AG04450 (cell line): Measurements from ENCODE around the gene TSHZ1. TPM values are rescaled to one million over a fixed set of nuclear protein-coding genes. Genes with fewer than 3 reads are reported as not detected.

Experiments
- CTCF ChIA-PET: fragments of 300-600, 350-600 bp; formaldehyde crosslinking; extraction: SDS; loops from one replicate; lab custom pipeline; 2022; ENCODE audit warnings: antibody characterized with exemption, inconsistent platforms; lab: Charles Lee
- POLR2A ChIA-PET: fragments of 350-600 bp; formaldehyde crosslinking; extraction: SDS; loops from one replicate; lab custom pipeline; 2021; ENCODE audit warnings: antibody characterized with exemption, inconsistent platforms; lab: Yijun Ruan, JAX
- DNase-seq: peaks from one replicate; pipeline ENCODE4 v3.0.0-alpha.2; 2011; ENCODE audit warnings: low read depth, low spot score
- H3K27ac ChIP-seq: one replicate; pipeline ENCODE4 v1.5.1; 2012; ENCODE audit warnings: low read depth, low read length, control low read depth
- H3K27me3 ChIP-seq: one replicate; pipeline ENCODE4 v1.6.0; 2012; ENCODE audit warnings: low read length; ENCODE audit not compliant: control insufficient read depth, insufficient read depth
- H3K4me3 ChIP-seq: 2 replicates; pipeline ENCODE4 v1.5.1; 2011; ENCODE audit warnings: mild to moderate bottlenecking, low read depth, low read length, control low read depth
- H3K9me3 ChIP-seq: 2 replicates; pipeline ENCODE4 v1.5.1; 2012; ENCODE audit warnings: low read length; ENCODE audit not compliant: control insufficient read depth, insufficient read depth
- polyA plus RNA-seq: library from polyadenylated mRNA; depleted of rRNA; stranded (reverse); fragments of >200 nt; gene quantifications from 2 replicates; pipeline ENCODE4 v1.2.3, GENCODE V29; 2011
- TF ChIP-seq, protein P1 (sequence below): IDR thresholded peaks from 2 replicates; pipeline ENCODE4 v1.5.1; 2011; ENCODE audit warnings: low read depth, low read length, control low read depth, inconsistent platforms

TSHZ1 gene
- polyA plus RNA-seq, 1 experiment: 3.9 TPM

- POLR2A ChIA-PET: no interaction called here
Measured at GRCh38 chr18:75214766-75215510, 4.3 kb downstream of the TSHZ1 start.

GRCh38 chr18:75215663-75216062 lies 5.1 kb downstream of the TSHZ1 start:
- H3K27ac ChIP-seq: no peak overlapping the region
- CTCF ChIA-PET: no interaction called here
- POLR2A ChIA-PET: no interaction called here
- H3K4me3 ChIP-seq: no peak overlapping the region
- no peak for DNase-seq
- no peaks in the 10 kb centered on the region for H3K9me3 ChIP-seq
- no peaks in the 10 kb centered on the region for H3K27me3 ChIP-seq
- TF ChIP-seq, protein P1, sequence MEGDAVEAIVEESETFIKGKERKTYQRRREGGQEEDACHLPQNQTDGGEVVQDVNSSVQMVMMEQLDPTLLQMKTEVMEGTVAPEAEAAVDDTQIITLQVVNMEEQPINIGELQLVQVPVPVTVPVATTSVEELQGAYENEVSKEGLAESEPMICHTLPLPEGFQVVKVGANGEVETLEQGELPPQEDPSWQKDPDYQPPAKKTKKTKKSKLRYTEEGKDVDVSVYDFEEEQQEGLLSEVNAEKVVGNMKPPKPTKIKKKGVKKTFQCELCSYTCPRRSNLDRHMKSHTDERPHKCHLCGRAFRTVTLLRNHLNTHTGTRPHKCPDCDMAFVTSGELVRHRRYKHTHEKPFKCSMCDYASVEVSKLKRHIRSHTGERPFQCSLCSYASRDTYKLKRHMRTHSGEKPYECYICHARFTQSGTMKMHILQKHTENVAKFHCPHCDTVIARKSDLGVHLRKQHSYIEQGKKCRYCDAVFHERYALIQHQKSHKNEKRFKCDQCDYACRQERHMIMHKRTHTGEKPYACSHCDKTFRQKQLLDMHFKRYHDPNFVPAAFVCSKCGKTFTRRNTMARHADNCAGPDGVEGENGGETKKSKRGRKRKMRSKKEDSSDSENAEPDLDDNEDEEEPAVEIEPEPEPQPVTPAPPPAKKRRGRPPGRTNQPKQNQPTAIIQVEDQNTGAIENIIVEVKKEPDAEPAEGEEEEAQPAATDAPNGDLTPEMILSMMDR: no peak

More at GRCh38 chr18:75214766-75215510, 4.3 kb downstream of the TSHZ1 start:
- Histone ChIP-seq H3K27me3 (no peaks in the 10 kb centered on the region), H3K9me3 (no peaks in the 10 kb centered on the region), H3K4me3 (no peak overlapping the region), H3K27ac (no peak overlapping the region)
- TF ChIP-seq, protein P1: no peak
- CTCF ChIA-PET: no interaction called here
- DNase-seq: no peak

DNA sequence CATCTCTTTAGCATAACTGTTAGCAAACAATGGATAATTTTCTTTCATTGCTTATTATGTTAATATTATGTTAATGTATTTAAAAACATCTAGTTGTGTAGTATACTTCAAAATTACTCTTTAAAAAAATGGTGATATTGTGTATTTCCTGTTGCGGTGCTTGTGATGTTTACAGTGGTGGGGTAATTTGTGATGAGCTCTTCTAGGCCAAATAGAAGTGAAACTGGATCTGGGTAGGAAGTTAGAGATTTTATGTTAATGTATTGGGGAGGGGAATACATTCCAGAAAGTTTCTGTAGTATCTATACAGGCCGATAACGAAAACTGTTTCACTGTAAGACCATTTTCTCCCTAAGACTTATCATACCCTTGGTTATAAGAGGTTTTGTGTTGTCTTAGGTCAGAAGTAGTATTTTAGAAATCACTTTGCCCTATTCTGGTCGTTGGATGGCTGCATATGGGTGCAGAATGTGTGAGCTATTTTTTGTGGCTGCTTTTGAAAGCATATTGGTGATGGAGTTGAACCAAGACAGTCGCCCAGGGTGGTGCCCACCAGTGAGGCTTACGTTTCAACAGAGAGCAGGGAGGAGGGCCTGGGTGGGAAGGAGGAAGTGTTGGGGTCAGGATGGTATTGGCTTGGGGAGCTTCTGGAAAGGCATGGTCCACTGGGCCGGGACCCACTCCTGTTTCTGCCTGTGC lies 5.8 kb downstream of the TSHZ1 start:
- Histone ChIP-seq H3K27ac (no peak overlapping the region), H3K4me3 (no peak overlapping the region), H3K27me3 (no peaks in the 10 kb centered on the region), H3K9me3 (no peaks in the 10 kb centered on the region)
- CTCF ChIA-PET: no interaction called here
- POLR2A ChIA-PET: no interaction called here
- DNase-seq: no peak
- TF ChIP-seq, protein P1: no peak

DNA sequence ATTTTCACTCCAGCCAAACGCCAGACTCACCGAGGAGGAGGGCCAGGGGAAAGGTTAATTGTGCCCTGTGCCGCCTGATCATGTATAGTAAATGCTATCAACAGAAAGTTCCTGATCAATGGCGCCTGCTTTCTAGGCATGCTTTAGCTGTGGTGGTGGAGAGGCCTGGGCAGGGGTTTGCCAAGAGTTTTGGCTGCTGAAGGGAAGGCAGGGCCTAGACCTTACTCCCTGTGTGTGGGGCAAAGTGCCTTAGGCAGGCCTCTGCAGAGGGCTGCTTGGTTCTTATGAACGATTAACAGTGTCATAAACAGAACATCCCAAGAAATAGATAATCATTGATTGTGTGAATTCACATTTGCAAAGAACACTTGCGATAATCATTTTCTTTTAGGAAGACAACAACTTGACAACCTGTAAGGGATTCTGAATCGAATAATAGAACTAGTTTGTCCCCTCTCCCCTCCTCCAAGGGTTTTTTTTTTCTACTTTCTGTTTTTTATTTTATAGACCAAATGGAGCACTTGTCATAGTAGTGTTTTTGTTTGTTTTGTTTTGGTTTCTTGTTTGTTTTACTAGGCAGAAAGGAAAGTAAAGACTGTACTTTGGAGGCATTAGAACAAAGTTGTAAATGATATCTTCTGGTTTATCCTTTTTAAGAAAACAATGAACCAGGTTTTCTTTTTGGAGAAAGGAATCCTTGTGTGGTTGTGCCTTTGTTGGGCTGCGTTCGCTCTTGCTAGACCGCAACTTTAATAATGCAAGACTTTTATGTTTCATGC lies 6.5 kb downstream of the TSHZ1 start:
- TF ChIP-seq, protein P1: no peak
- ChIA-PET CTCF (no interaction called here), POLR2A (no interaction called here)
- H3K27ac ChIP-seq: no peak overlapping the region
- no peak overlapping the region for H3K4me3 ChIP-seq
- DNase-seq: no peak
- H3K9me3 ChIP-seq: no peaks in the 10 kb centered on the region
- no peaks in the 10 kb centered on the region for H3K27me3 ChIP-seq
